NCI-H1417 (cell line): ENCODE measurements around the gene TOMM22.

Experiments
- DNase-seq, 3 experiments: peaks; one replicate each; lab custom pipeline; 2025; lab: John Stamatoyannopoulos, UW

TOMM22 gene

GRCh38 chr22:38715176-38715764, 33.5 kb downstream of the TOMM22 start:
- peak in 2 of 3 experiments; percentile 57 to 85 for DNase-seq

- DNase-seq: no peak
Measured at GRCh38 chr22:38715852-38716251, 34.1 kb downstream of the TOMM22 start.

- DNase-seq: no peak
Measured at GRCh38 chr22:38716271-38716670, 34.5 kb downstream of the TOMM22 start.

GRCh38 chr22:38716826-38717225, 35.1 kb downstream of the TOMM22 start:
- no peak for DNase-seq

GRCh38 chr22:38717244-38717643, 35.5 kb downstream of the TOMM22 start:
- no peak for DNase-seq

- DNase-seq: peak in 2 of 3 experiments; percentile 13 to 21
Measured at GRCh38 chr22:38718414-38718813, 36.7 kb downstream of the TOMM22 start.

- DNase-seq: no peak
Measured at GRCh38 chr22:38719196-38719595, 37.4 kb downstream of the TOMM22 start.

GRCh38 chr22:38720350-38720749, 38.6 kb downstream of the TOMM22 start:
- DNase-seq: no peak

GRCh38 chr22:38721551-38721950, 39.8 kb downstream of the TOMM22 start:
- no peak for DNase-seq

GRCh38 chr22:38724176-38724575, 42.4 kb downstream of the TOMM22 start:
- no peak for DNase-seq

- DNase-seq: peak in 1 of 3 experiments; percentile 5
Measured at GRCh38 chr22:38724926-38725571, 43.3 kb downstream of the TOMM22 start.

GRCh38 chr22:38725900-38726655, 44.3 kb downstream of the TOMM22 start:
- no peak for DNase-seq

- no peak for DNase-seq
Measured at GRCh38 chr22:38727123-38727522, 45.4 kb downstream of the TOMM22 start.

GRCh38 chr22:38727530-38728451, 46.0 kb downstream of the TOMM22 start:
- no peak for DNase-seq

GRCh38 chr22:38728871-38729796, 47.4 kb downstream of the TOMM22 start:
- no peak for DNase-seq

- no peak for DNase-seq
Measured at GRCh38 chr22:38729946-38730345, 48.2 kb downstream of the TOMM22 start.

GRCh38 chr22:38730411-38730871, 48.7 kb downstream of the TOMM22 start:
- DNase-seq: no peak

- no peak for DNase-seq
Measured at GRCh38 chr22:38731703-38732161, 50.0 kb downstream of the TOMM22 start.

GRCh38 chr22:38732251-38732815, 50.6 kb downstream of the TOMM22 start:
- DNase-seq: no peak

- DNase-seq: peak; percentile 4 to 10 (median 6)
Measured at GRCh38 chr22:38733329-38733723, 51.6 kb downstream of the TOMM22 start.
